GM12892 (cell line): ENCODE data around the gene PHF1.

Source experiments
- POLR2A ChIP-seq: IDR thresholded peaks from 2 replicates; pipeline ENCODE4 v1.6.1; 2011; ENCODE audit warnings: low read depth, low read length, control low read depth
- POLR2AphosphoS5 ChIP-seq: IDR thresholded peaks from 2 replicates; pipeline ENCODE4 v1.6.1; 2011; ENCODE audit warnings: low read depth, low read length, control low read depth

DNA sequence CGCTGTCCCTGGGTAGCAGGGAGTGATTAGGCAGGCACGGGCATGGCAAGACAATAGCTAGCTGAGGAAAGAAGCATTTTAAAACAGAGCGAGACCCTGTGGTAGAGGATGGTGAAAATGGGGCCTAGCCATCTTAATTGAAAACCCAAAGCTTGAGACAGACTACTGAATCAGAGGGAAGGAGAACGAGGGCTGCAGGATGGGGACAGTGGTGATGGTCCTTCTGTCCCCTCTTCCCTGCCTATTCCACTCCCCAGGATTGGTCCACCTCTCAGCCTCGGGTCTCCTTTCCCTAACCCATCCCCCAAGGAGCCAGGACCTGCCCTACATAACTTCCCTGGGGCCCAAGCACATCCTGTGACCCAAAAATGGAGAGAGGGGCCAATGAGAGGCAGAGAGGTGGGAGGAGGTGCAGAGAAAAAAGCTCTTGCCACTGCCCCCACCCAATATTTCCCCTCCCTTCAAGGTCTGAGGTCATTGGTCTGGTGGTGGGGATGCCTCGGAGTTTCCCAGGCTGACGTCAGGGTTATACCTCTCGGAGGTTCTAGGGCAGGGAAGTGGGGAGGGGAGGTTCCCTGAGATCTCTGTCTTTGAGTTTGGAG is 8.0 kb downstream of the PHF1 start:
- TF ChIP-seq POLR2AphosphoS5 = no peak; the same call in 1 of the 2 replicates
- no peak for TF ChIP-seq POLR2A
